HEK293 (cell line): ENCODE measurements around the gene ZNF184.
A peak's percentile ranks its signal among the peaks of the same experiment; 100 is the strongest.

ENCODE experiments used
- BCL11B ChIP-seq: fragments of 450-650 bp; formaldehyde crosslinking; IDR thresholded peaks from 2 replicates; pipeline ENCODE4 v1.5.1; 2016; ENCODE audit warnings: low read depth, missing biosample characterization, missing genetic modification characterization
- GLIS1 ChIP-seq: fragments of 450-650 bp; formaldehyde crosslinking; IDR thresholded peaks from 2 replicates; pipeline ENCODE4 v1.5.1; 2016; ENCODE audit warnings: missing biosample characterization, missing genetic modification characterization
- HOXD13 ChIP-seq: sonication (generic); formaldehyde crosslinking; IDR thresholded peaks from 2 replicates; pipeline ENCODE4 v1.8.0; 2022; ENCODE audit warnings: missing genetic modification reagents, borderline replicate concordance
- KLF17 ChIP-seq: fragments of 450-650 bp; formaldehyde crosslinking; IDR thresholded peaks from 2 replicates; pipeline ENCODE4 v1.5.1; 2016; ENCODE audit warnings: missing biosample characterization, missing genetic modification characterization
- PRDM1 ChIP-seq: fragments of 450-650 bp; formaldehyde crosslinking; IDR thresholded peaks from 2 replicates; pipeline ENCODE4; 2016; ENCODE audit warnings: missing biosample characterization, missing genetic modification characterization
- RBAK ChIP-seq: fragments of 450-650 bp; formaldehyde crosslinking; IDR thresholded peaks from 2 replicates; pipeline ENCODE4 v1.5.1; 2016; ENCODE audit warnings: missing biosample characterization, missing genetic modification characterization
- YY1 ChIP-seq: fragments of 450-650 bp; formaldehyde crosslinking; IDR thresholded peaks from 2 replicates; pipeline ENCODE4 v1.5.1; 2018; ENCODE audit warnings: missing biosample characterization, missing genetic modification characterization
- ZBTB11 ChIP-seq: fragments of 450-650 bp; formaldehyde crosslinking; conservative IDR thresholded peaks from 2 replicates; pipeline ENCODE4 v1.5.1; 2016; ENCODE audit warnings: low read depth, missing biosample characterization, missing genetic modification characterization
- ZBTB44 ChIP-seq: fragments of 450-650 bp; IDR thresholded peaks from 2 replicates; pipeline ENCODE4 v1.5.1; 2018; ENCODE audit warnings: missing biosample characterization, mild to moderate bottlenecking, missing genetic modification characterization
- ZFHX2 ChIP-seq: fragments of 450-650 bp; formaldehyde crosslinking; conservative IDR thresholded peaks from 2 replicates; pipeline ENCODE4 v1.5.1; 2016; ENCODE audit warnings: missing biosample characterization, missing genetic modification characterization
- ZIC2 ChIP-seq: fragments of 450-650 bp; formaldehyde crosslinking; IDR thresholded peaks from 2 replicates; pipeline ENCODE4 v1.5.1; 2016; ENCODE audit warnings: missing biosample characterization, missing genetic modification characterization
- ZNF10 ChIP-seq: fragments of 450-650 bp; formaldehyde crosslinking; IDR thresholded peaks from 2 replicates; pipeline ENCODE4 v1.5.1; 2017; ENCODE audit warnings: missing biosample characterization, missing genetic modification characterization
- ZNF16 ChIP-seq: fragments of 450-650 bp; formaldehyde crosslinking; IDR thresholded peaks from 2 replicates; pipeline ENCODE4 v1.5.1; 2016; ENCODE audit warnings: low read depth, missing biosample characterization, missing genetic modification characterization
- ZNF18 ChIP-seq: fragments of 450-650 bp; formaldehyde crosslinking; IDR thresholded peaks from 2 replicates; pipeline ENCODE4 v1.5.1; 2016; ENCODE audit warnings: missing biosample characterization, missing genetic modification characterization
- ZNF202 ChIP-seq: fragments of 450-650 bp; formaldehyde crosslinking; IDR thresholded peaks from 2 replicates; pipeline ENCODE4 v1.5.1; 2016; ENCODE audit warnings: missing biosample characterization, missing genetic modification characterization, borderline replicate concordance
- ZNF24 ChIP-seq: fragments of 450-650 bp; formaldehyde crosslinking; IDR thresholded peaks from 2 replicates; pipeline ENCODE4 v1.5.1; 2016; ENCODE audit warnings: missing biosample characterization, missing genetic modification characterization
- ZNF302 ChIP-seq: fragments of 450-650 bp; formaldehyde crosslinking; IDR thresholded peaks from 2 replicates; pipeline ENCODE4 v1.5.1; 2016; ENCODE audit warnings: missing biosample characterization, missing genetic modification characterization, low read depth
- ZNF341 ChIP-seq: fragments of 450-650 bp; formaldehyde crosslinking; IDR thresholded peaks from 2 replicates; pipeline ENCODE4; 2016; ENCODE audit warnings: low read depth, missing biosample characterization, missing genetic modification characterization
- ZNF510 ChIP-seq: fragments of 450-650 bp; formaldehyde crosslinking; IDR thresholded peaks from 2 replicates; pipeline ENCODE4 v1.5.1; 2018; ENCODE audit warnings: mild to moderate bottlenecking, missing genetic modification characterization, missing biosample characterization; ENCODE audit not compliant: insufficient replicate concordance
- ZNF530 ChIP-seq: fragments of 450-650 bp; formaldehyde crosslinking; IDR thresholded peaks from 2 replicates; pipeline ENCODE4 v1.5.1; 2016; ENCODE audit warnings: low read depth, missing biosample characterization, missing genetic modification characterization
- ZNF544 ChIP-seq: fragments of 450-650 bp; formaldehyde crosslinking; IDR thresholded peaks from 2 replicates; pipeline ENCODE4 v1.5.0; 2017; ENCODE audit warnings: missing biosample characterization, missing genetic modification characterization
- ZNF558 ChIP-seq: fragments of 450-650 bp; formaldehyde crosslinking; IDR thresholded peaks from 2 replicates; pipeline ENCODE4 v1.5.1; 2016; ENCODE audit warnings: missing biosample characterization, missing genetic modification characterization
- ZNF585B ChIP-seq: fragments of 450-650 bp; formaldehyde crosslinking; IDR thresholded peaks from 2 replicates; pipeline ENCODE4 v1.5.1; 2016; ENCODE audit warnings: missing biosample characterization, missing genetic modification characterization
- ZNF626 ChIP-seq: fragments of 450-650 bp; sonication (Bioruptor Pico); formaldehyde crosslinking; IDR thresholded peaks from 2 replicates; pipeline ENCODE4 v1.5.1; 2018; ENCODE audit warnings: missing biosample characterization, missing genetic modification characterization, inconsistent platforms
- TF ChIP-seq, protein P1 (sequence below): fragments of 450-650 bp; formaldehyde crosslinking; IDR thresholded peaks from 2 replicates; pipeline ENCODE4 v1.5.0; 2017; ENCODE audit warnings: missing biosample characterization, missing genetic modification characterization, borderline replicate concordance
- TF ChIP-seq, protein P2 (sequence below): fragments of 450-650 bp; formaldehyde crosslinking; IDR thresholded peaks from 2 replicates; pipeline ENCODE4 v1.5.1; 2016; ENCODE audit warnings: missing biosample characterization, missing genetic modification characterization

The ZNF184 gene

GRCh38 chr6:27502508-27503435, 29.9 kb upstream of the ZNF184 start (continued):
- TF ChIP-seq, protein P1, sequence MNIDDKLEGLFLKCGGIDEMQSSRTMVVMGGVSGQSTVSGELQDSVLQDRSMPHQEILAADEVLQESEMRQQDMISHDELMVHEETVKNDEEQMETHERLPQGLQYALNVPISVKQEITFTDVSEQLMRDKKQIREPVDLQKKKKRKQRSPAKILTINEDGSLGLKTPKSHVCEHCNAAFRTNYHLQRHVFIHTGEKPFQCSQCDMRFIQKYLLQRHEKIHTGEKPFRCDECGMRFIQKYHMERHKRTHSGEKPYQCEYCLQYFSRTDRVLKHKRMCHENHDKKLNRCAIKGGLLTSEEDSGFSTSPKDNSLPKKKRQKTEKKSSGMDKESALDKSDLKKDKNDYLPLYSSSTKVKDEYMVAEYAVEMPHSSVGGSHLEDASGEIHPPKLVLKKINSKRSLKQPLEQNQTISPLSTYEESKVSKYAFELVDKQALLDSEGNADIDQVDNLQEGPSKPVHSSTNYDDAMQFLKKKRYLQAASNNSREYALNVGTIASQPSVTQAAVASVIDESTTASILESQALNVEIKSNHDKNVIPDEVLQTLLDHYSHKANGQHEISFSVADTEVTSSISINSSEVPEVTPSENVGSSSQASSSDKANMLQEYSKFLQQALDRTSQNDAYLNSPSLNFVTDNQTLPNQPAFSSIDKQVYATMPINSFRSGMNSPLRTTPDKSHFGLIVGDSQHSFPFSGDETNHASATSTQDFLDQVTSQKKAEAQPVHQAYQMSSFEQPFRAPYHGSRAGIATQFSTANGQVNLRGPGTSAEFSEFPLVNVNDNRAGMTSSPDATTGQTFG = no peak
- peak; percentile 81 for TF ChIP-seq ZNF24 (tag by site-specific recombination)
- 0 out of 2 replicates have a peak, but pooled peaks have one; percentile 33 for TF ChIP-seq PRDM1 (tag by site-specific recombination)
- TF ChIP-seq KLF17 (tag by site-specific recombination) = 0 out of 2 replicates have a peak, but pooled peaks have one; percentile 27
- TF ChIP-seq GLIS1 (tag by site-specific recombination) = no peak
- TF ChIP-seq ZNF510 (tag by site-specific recombination) = no peak
- no peak for TF ChIP-seq ZNF16
- TF ChIP-seq ZNF18 = no peak
- TF ChIP-seq ZNF10 (tag by site-specific recombination) = peak; percentile 46; the same call in 1 of the 2 replicates
- TF ChIP-seq RBAK (tag by site-specific recombination) = no peak
- TF ChIP-seq ZNF544 (tag by site-specific recombination) = no peak
- no peak for TF ChIP-seq ZIC2 (tag by site-specific recombination)
- no peak for TF ChIP-seq ZNF302
- TF ChIP-seq ZNF585B (tag by site-specific recombination) = no peak
- TF ChIP-seq BCL11B (tag by site-specific recombination) = 0 out of 2 replicates have a peak, but pooled peaks have one; percentile 13
- no peak for TF ChIP-seq ZFHX2 (tag by site-specific recombination)
- no peak for TF ChIP-seq ZBTB11 (tag by site-specific recombination)
- no peak for TF ChIP-seq ZNF530 (tag by site-specific recombination)
- TF ChIP-seq ZNF626 (tag by site-specific recombination) = 0 out of 2 replicates have a peak, but pooled peaks have one; percentile 21
- TF ChIP-seq ZNF558 = peak; percentile 58
- 0 out of 2 replicates have a peak, but pooled peaks have one; percentile 30 for TF ChIP-seq YY1 (tag by site-specific recombination)
- TF ChIP-seq HOXD13 = no peak
- no peak for TF ChIP-seq ZNF341 (tag by site-specific recombination)
- peak; percentile 58 for TF ChIP-seq ZBTB44 (tag by site-specific recombination)
- TF ChIP-seq, protein P2, sequence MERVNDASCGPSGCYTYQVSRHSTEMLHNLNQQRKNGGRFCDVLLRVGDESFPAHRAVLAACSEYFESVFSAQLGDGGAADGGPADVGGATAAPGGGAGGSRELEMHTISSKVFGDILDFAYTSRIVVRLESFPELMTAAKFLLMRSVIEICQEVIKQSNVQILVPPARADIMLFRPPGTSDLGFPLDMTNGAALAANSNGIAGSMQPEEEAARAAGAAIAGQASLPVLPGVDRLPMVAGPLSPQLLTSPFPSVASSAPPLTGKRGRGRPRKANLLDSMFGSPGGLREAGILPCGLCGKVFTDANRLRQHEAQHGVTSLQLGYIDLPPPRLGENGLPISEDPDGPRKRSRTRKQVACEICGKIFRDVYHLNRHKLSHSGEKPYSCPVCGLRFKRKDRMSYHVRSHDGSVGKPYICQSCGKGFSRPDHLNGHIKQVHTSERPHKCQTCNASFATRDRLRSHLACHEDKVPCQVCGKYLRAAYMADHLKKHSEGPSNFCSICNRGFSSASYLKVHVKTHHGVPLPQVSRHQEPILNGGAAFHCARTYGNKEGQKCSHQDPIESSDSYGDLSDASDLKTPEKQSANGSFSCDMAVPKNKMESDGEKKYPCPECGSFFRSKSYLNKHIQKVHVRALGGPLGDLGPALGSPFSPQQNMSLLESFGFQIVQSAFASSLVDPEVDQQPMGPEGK = peak; percentile 59
- no peak for TF ChIP-seq ZNF202 (tag by site-specific recombination)
